Gastroesophageal sphincter (tissue), 3 donors: ENCODE measurements around the gene ZFP36.

Experiments used
- CTCF ChIP-seq, 4 experiments: fragments of 200-600 bp in 2 of 4; fragments of 450-650 bp in 2 of 4; sonication (generic) in 1 of 4; IDR thresholded peaks; one replicate each; pipeline ENCODE4 v1.5.1; 2017 to 2019; ENCODE audit warnings: antibody characterized with exemption in 4 of 4, mild to moderate bottlenecking in 2 of 4, moderate library complexity in 2 of 4
- EP300 ChIP-seq: sonication (generic); formaldehyde crosslinking; IDR thresholded peaks from one replicate; pipeline ENCODE4 v1.6.1; 2017; ENCODE audit warnings: antibody characterized with exemption, mild to moderate bottlenecking
- POLR2A ChIP-seq, 2 donors: fragments of 450-650 bp; IDR thresholded peaks; one replicate each; pipeline ENCODE4 v1.6.1; 2017; ENCODE audit warnings: antibody characterized with exemption in 2 of 2, mild to moderate bottlenecking in 2 of 2, moderate library complexity in 1 of 2

- no peak for TF ChIP-seq CTCF (IDR thresholded peaks at IDR 0.05)
- no peak for TF ChIP-seq POLR2A (IDR thresholded peaks at IDR 0.05)
- no peak for TF ChIP-seq EP300
Observed at GRCh38 chr19:39449116-39449797, 42.6 kb downstream of the ZFP36 start.
